ENCODE measurements around the gene FOXP2.

The FOXP2 gene

GRCh38 chr7:114708646-114709045 is 294.0 kb downstream of the FOXP2 start:
- in situ Hi-C loops (cut with MboI; ENCODE audit: low sequenced_read_pairs): no loop called here

- in situ Hi-C loops (cut with MboI; ENCODE audit: low sequenced_read_pairs): no loop called here
Measured at GRCh38 chr7:114710499-114710898, 295.9 kb downstream of the FOXP2 start.

- in situ Hi-C loops (cut with MboI; ENCODE audit: low sequenced_read_pairs): no loop called here
Measured at GRCh38 chr7:114711241-114711640, 296.6 kb downstream of the FOXP2 start.

DNA sequence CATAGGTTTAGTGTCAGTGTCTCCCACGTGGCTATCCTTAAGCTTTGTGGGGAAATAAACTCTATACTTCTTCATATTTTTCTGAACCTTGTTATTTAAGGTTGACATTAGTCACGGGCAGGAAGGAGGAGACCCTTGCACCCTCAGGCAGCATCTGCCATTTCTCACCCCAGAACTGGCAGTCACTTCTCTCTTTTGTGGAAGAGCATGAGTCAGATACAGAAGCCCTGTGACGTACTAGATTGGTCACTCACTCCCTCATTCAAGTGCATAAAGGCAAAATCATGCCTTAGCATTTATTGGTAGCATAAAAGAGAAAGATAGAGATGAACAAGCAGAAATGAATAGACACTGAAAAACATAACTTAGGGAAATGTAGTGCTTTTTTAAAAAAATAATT is 301.3 kb downstream of the FOXP2 start:
- in situ Hi-C loops (cut with MboI; ENCODE audit: low sequenced_read_pairs): no loop called here

- in situ Hi-C loops (cut with MboI; ENCODE audit: low sequenced_read_pairs): no loop called here
Measured at GRCh38 chr7:114718861-114719260, 304.2 kb downstream of the FOXP2 start.

- in situ Hi-C loops (cut with MboI; ENCODE audit: low sequenced_read_pairs): no loop called here
Measured at GRCh38 chr7:114720725-114721124, 306.1 kb downstream of the FOXP2 start.

- in situ Hi-C loops (cut with MboI; ENCODE audit: low sequenced_read_pairs): no loop called here
Measured at GRCh38 chr7:114722562-114722961, 307.9 kb downstream of the FOXP2 start.

GRCh38 chr7:114723308-114723707 is 308.7 kb downstream of the FOXP2 start:
- in situ Hi-C loops (cut with MboI; ENCODE audit: low sequenced_read_pairs): no loop called here

GRCh38 chr7:114740095-114740494 is 325.5 kb downstream of the FOXP2 start:
- in situ Hi-C loops (cut with MboI; ENCODE audit: low sequenced_read_pairs): no loop called here

- in situ Hi-C loops (cut with MboI; ENCODE audit: low sequenced_read_pairs): no loop called here
Measured at GRCh38 chr7:114740941-114741340, 326.3 kb downstream of the FOXP2 start.

GRCh38 chr7:114741911-114742310 is 327.3 kb downstream of the FOXP2 start:
- in situ Hi-C loops (cut with MboI; ENCODE audit: low sequenced_read_pairs): no loop called here
